Cerebellar cortex (tissue), 1 donor: ENCODE results near the gene RHOA.

ENCODE experiments used
- DNase-seq: peaks from one replicate; pipeline ENCODE4 v3.0.0-alpha.2; 2015; ENCODE audit warnings: low spot score

RHOA gene

GRCh38 chr3:49324768-49325167 is 87.0 kb downstream of the RHOA start:
- DNase-seq: no peak

GRCh38 chr3:49316696-49317457 is 94.9 kb downstream of the RHOA start:
- DNase-seq: no peak

- DNase-seq: no peak
Measured at GRCh38 chr3:49313896-49314688, 97.7 kb downstream of the RHOA start.

DNA sequence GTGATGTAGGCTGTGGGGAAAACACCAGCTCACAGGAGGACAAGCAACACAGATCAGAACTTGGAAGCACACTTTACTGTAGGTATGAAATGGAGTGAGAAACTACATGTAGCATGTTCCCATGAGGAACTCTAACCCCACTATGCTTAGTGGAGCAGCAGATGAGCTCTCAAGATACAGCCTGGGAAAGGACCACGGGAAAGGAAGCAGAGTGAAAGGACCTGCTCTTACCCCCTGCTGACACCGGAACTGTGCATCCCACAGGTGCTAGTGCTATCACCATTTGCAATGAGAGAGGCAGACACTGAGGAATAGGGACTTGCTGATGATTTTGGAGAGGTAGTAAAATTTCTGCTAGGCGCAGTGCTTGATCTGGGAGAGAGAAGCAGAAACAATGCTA is 100.5 kb downstream of the RHOA start:
- DNase-seq: no peak

DNA sequence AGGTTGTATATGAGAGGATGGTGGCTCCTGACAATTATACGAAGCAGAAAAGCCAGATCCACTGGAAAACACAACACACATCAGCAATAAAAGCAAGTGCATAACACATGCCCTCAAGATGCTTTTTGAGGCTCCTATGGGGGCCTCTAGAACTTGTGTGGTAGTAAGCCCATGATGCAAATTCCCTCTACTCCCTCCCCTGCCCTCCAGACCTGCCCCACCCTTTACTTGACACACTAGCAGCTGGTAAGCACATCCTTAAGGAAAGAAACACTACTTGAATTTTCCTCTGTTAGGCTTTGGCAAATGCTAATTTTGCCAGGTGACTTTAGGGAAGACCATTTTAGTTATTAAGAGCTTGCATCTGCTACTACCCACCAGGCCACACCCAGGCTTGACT is 101.1 kb downstream of the RHOA start:
- no peak for DNase-seq
